ENCODE results near the gene KYNU. TPM values are rescaled to one million over a fixed set of nuclear protein-coding genes. Genes with fewer than 3 reads are reported as not detected.

Gene KYNU
- total and polyA plus RNA-seq, 9 of the 15 experiments (the other 6 are each of a cell fraction or from before 2014, with no cell fraction given): 2.6 to 11.6 (median 7.2) TPM

- WGBS (ENCODE audit: insufficient coverage, low coverage, missing lambda C conversion rate): 0% methylated on average over 3 of the region's 5 CpGs
- DNase-seq (ENCODE audit: extremely low read depth in 1 of 4, low spot score in 3 of 4) (peak in 1 of 4 experiments; percentile 67), FAIRE-seq (peak; percentile 65), ATAC-seq (peak; percentile 38)
- H3K79me2 ChIP-seq (ENCODE audit: control insufficient read depth, insufficient read depth, low read length): no peaks in the 10 kb centered on the region; the same call in 1 of the 3 replicates
- H2AFZ ChIP-seq (ENCODE audit: low read depth, low read length): no peak overlapping the region
- ChIA-PET CTCF (ENCODE audit: low intra/inter-chr PET ratio) (no interaction called here), POLR2A (interaction anchor here (1.9 kb wide), 1 partner anchor 11 kb away, joined by 5 read pairs; no protein-coding TSS in a partner anchor)
- peak overlapping the region; percentile 14; the same call in 1 of the 3 replicates for H3K27ac ChIP-seq (ENCODE audit: extremely low read depth, low read depth, low read length)
- 0 out of 4 replicates have a peak overlapping the region, but pooled peaks of 1 of the 2 experiments have one; percentile 10 for H3K9ac ChIP-seq (ENCODE audit: insufficient read depth in 1 of 2, low read depth in 2 of 2, low read length in 2 of 2)
- H3K36me3 ChIP-seq (ENCODE audit: control insufficient read depth, insufficient read depth, low read length): no peaks in the 10 kb centered on the region
- H3K9me1 ChIP-seq (ENCODE audit: control insufficient read depth, insufficient read depth, low read length): no peaks in the 10 kb centered on the region
- intact Hi-C loops (cut with micrococcal nuclease) (no loop called here), in situ Hi-C loops (cut with MboI) (no loop called here)
- no peaks in the 10 kb centered on the region for H3K27me3 ChIP-seq (ENCODE audit: control insufficient read depth in 2 of 2, insufficient read depth in 2 of 2, low read length in 2 of 2)
- H3K4me2 ChIP-seq (ENCODE audit: insufficient read depth, low read length): 0 out of 2 replicates have a peak overlapping the region, but pooled peaks have one; percentile 23
- no peaks in the 10 kb centered on the region for H4K20me1 ChIP-seq (replicated peaks; ENCODE audit: control insufficient read depth, insufficient read depth, low read length)
- BruUV-seq (replicated peaks): no TSS peak
- H3K9me3 ChIP-seq (replicated peaks; ENCODE audit: control insufficient read depth, insufficient read depth, low read depth, low read length): no peaks in the 10 kb centered on the region
- H3K4me1 ChIP-seq (replicated peaks in 1 of 2; ENCODE audit: control insufficient read depth in 2 of 2, insufficient read depth in 2 of 2, low read length in 2 of 2): no peaks in the 10 kb centered on the region; a peak in 1 of 5 replicates
- H3K4me3 ChIP-seq: no peak overlapping the region
- TF ChIP-seq NCOA2 (IDR thresholded peaks at IDR 0.05; ENCODE audit: partially characterized antibody in 2 of 2) (no peak), MEIS2 (IDR thresholded peaks at IDR 0.05; ENCODE audit: partially characterized antibody) (peak; percentile 90), GABPA (tag; conservative IDR thresholded peaks at IDR 0.05; ENCODE audit: low read depth) (peak; percentile 56), ZNF324 (CRISPR knock-in tag; IDR thresholded peaks at IDR 0.05) (no peak), NR2C1 (IDR thresholded peaks at IDR 0.05) (no peak), NR2C1 (tag; IDR thresholded peaks at IDR 0.05) (peak; percentile 32; the same call in 1 of the 2 replicates), USF1 (CRISPR knock-in tag; IDR thresholded peaks at IDR 0.05) (peak; percentile 39; the same call in 1 of the 2 replicates), NR2C2 (CRISPR knock-in tag; IDR thresholded peaks at IDR 0.05) (no peak), NR2C2 (tag; IDR thresholded peaks at IDR 0.05) (0 out of 2 replicates have a peak, but pooled peaks have one; percentile 23), FOXK2 (conservative IDR thresholded peaks at IDR 0.05 in 1 of 2, IDR thresholded peaks at IDR 0.05 in 1 of 2; ENCODE audit: low read depth in 2 of 2) (0 out of 4 replicates have a peak, but pooled peaks of 1 of the 2 experiments have one; percentile 35), L3MBTL2 (IDR thresholded peaks at IDR 0.05) (peak; percentile 29; the same call in 1 of the 2 replicates), SPI1 (IDR thresholded peaks at IDR 0.05; ENCODE audit: borderline replicate concordance, low read depth, low read length) (peak; percentile 58; the same call in 1 of the 2 replicates), HMG20A (CRISPR knock-in tag; conservative IDR thresholded peaks at IDR 0.05) (no peak), E2F5 (CRISPR knock-in tag; IDR thresholded peaks at IDR 0.05) (no peak), MXD1 (CRISPR knock-in tag; IDR thresholded peaks at IDR 0.05; ENCODE audit: borderline replicate concordance, poor library complexity, severe bottlenecking) (no peak), ZNF121 (CRISPR knock-in tag; conservative IDR thresholded peaks at IDR 0.05) (no peak), PKNOX1 (IDR thresholded peaks at IDR 0.05) (peak; percentile 91), SRF (CRISPR knock-in tag; IDR thresholded peaks at IDR 0.05) (peak in 1 of 2 experiments; percentile 84; a peak in 2 of 4 replicates)
Observed at GRCh38 chr2:142938240-142938639, 60.8 kb downstream of the KYNU start.

All from K562 (cell line).